Testis (tissue), 2 donors: ENCODE results near the gene GABPA.

Experiments
- CTCF ChIP-seq, 3 experiments: fragments of 450-650 bp in 2 of 3; fragments of 200-600 bp in 1 of 3; sonication (generic) in 1 of 3; IDR thresholded peaks; one replicate each; pipeline ENCODE4 v1.5.1; 2016 to 2019; ENCODE audit warnings: antibody characterized with exemption in 3 of 3, mild to moderate bottlenecking in 2 of 3, moderate library complexity in 1 of 3
- POLR2A ChIP-seq: fragments of 450-650 bp; IDR thresholded peaks from one replicate; pipeline ENCODE4 v1.6.1; 2017; ENCODE audit warnings: antibody characterized with exemption, mild to moderate bottlenecking, moderate library complexity

- TF ChIP-seq CTCF (IDR thresholded peaks at IDR 0.05) (peak; percentile 87 to 97 (median 93)), POLR2A (no peak)
Observed at GRCh38 chr21:25801217-25802014, 66.6 kb downstream of the GABPA start.
